Mononuclear cell (primary cell): ENCODE results near the gene UBTF. TPM values are rescaled to one million over a fixed set of nuclear protein-coding genes. Genes with fewer than 3 reads are reported as not detected.

Source experiments
- H3K27me3 ChIP-seq: 2 replicates; pipeline ENCODE4 v1.6.0; 2011; ENCODE audit warnings: low read length, control low read depth; ENCODE audit not compliant: insufficient read depth
- H3K4me1 ChIP-seq: 2 replicates; pipeline ENCODE4 v1.5.1; 2011; ENCODE audit warnings: mild to moderate bottlenecking, low read length, control low read depth; ENCODE audit not compliant: insufficient read depth
- H3K4me3 ChIP-seq: 2 replicates; pipeline ENCODE4 v1.5.1; 2011; ENCODE audit warnings: mild to moderate bottlenecking, low read length, moderate library complexity
- H3K9me3 ChIP-seq: 2 replicates; pipeline ENCODE4 v1.5.1; 2011; ENCODE audit warnings: low read depth, mild to moderate bottlenecking, control low read depth, low read length
- total RNA-seq: library from RNA; depleted of rRNA; stranded (reverse); fragments of >200 nt; gene quantifications from one replicate; pipeline ENCODE4 v1.2.3, GENCODE V29; 2012

The UBTF gene
- total RNA-seq, 1 donor, result 56.4 TPM

DNA sequence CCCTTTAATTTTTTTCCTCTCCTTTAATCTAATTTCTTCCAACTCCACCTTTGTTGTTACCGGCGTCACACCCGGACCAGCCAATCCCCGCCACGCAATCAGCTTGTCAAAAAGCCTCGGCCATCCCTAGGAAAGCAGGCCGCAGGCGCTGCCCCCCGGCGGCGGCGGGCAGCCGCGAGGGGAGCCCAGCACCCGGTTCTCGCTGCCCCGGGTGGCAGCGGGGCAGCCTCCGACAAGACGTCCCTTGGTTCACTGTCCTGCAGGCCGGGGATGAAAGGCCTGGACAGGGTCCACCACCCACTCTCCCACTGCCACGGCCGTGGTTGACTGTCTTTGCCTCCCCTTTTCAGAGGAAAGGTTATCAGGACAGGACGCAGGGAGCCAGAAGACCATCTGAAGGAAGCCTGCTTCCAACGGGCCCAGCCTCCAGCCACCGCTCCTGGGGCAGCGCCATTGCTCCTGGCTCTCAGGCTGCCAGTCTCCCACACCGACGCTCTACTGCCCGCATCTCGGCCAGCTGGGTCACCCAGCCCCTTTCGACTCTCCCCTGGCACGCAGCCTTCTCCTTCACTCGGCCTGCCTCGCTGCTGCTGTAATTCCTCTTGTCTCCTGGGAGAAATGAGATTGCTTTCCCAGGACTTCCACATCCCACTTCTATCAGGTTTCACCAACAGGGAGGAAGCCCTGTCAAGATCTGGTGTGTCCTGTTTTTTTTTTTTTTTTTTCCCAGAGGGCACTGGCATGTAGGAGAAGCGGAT, 2.8 kb upstream of the UBTF start:
- H3K4me1 ChIP-seq, result peaks cover 21% of the 10 kb centered on the region
- peak overlapping the region; percentile 88 for H3K4me3 ChIP-seq
- H3K27me3 ChIP-seq, result no peaks in the 10 kb centered on the region
- H3K9me3 ChIP-seq, result no peaks in the 10 kb centered on the region

DNA sequence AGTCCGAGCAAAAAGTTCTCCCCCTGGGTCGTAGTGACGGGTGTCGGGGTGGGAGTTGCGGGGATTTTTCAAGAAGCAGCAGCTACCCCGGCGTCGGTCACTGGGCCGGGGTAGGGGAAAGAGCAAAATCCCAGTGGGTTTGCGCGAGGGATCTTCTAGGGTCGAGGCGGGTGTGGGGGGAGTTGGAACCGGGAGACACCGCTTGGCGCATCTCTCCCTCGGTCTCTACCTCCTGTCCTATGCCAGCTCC, 2.3 kb upstream of the UBTF start:
- H3K4me1 ChIP-seq, result peaks cover 26% of the 10 kb centered on the region
- peak overlapping the region; percentile 88 for H3K4me3 ChIP-seq
- no peaks in the 10 kb centered on the region for H3K27me3 ChIP-seq
- H3K9me3 ChIP-seq, result no peaks in the 10 kb centered on the region

DNA sequence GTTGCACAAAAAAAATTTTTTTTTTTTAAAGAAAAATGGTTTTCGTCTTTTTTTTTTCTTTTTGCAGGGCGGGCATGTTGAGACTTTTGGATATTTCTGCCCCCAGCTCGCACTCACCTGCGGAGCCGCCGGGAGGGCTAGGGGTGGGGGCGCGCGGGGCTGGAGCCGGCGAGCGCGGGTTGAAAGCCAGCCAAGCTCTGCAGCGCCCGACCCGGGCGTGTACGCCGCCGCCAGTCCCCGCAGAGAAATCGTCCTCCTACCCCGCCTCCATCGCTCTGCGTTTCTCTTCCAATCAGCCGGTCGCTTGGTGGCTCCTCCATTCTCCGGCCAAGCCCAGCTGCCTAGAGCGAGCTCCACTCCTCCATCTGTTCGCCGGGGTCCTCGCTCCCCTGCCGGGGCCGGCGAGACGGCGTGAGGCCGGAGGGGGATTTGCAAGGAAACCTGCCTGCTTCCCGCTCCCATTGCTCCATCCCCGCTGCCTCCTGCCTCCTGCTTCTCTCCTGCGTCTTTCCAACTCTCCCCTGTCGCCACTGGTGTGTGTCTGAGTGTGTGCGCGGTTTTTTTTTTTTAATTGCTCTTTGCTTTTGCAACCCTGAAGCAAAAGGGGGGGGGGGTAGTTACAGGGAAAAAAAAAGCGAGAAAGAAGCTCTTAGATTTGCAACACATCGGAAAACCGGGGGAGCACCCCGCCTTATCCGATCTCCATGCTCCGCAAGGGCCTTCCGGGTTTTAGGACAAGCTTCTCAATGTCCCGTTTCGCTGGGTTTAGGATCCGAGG, 1.8 kb upstream of the UBTF start:
- Histone ChIP-seq H3K27me3 (no peaks in the 10 kb centered on the region), H3K4me1 (peaks cover 31% of the 10 kb centered on the region), H3K4me3 (peak overlapping the region; percentile 88), H3K9me3 (no peaks in the 10 kb centered on the region)

DNA sequence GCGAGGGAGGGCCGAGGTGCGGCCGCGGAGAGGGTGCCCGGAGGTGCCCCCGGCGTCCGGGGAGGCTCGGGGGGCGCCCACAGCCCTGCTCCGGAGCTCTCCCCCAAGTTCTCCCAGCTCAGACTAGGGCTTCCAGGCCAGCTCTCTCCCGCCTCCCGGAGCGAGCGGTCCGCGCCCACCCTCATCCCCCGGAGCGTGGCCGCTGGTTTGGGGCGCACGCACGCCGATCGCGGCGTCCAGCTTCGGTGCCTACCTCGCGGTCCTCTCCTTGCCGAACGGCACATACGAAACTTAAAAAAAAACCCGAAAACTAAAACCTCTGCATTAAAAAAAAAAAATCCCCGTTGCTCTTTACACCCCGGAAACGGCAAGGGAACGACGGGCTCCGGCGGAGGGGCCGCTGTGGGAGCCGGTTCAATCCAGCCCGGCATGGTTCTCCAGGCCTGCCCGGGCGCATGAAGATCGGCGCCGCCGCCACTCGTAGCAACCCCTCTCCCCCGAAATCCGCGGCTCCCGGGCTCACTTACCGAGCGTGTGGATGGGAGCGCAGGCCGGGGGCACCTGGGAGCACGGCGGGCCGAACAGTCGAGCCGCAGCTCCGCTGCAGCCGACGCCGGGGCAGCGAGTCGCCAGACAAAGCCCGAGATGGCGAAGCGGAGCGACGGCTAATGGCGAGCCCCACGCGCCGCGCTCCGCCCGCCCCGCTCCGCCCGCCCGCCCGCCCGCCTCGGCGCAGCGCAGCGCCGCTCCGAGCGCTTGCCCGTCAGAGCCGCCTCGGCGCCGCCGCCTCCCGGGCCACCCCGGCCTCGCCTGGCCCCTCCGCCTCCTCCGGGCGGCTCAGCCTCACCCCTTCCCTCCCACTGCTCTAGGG, 973 bp upstream of the UBTF start:
- Histone ChIP-seq H3K4me3 (peak overlapping the region; percentile 88), H3K9me3 (no peaks in the 10 kb centered on the region), H3K4me1 (peaks cover 39% of the 10 kb centered on the region), H3K27me3 (no peaks in the 10 kb centered on the region)

DNA sequence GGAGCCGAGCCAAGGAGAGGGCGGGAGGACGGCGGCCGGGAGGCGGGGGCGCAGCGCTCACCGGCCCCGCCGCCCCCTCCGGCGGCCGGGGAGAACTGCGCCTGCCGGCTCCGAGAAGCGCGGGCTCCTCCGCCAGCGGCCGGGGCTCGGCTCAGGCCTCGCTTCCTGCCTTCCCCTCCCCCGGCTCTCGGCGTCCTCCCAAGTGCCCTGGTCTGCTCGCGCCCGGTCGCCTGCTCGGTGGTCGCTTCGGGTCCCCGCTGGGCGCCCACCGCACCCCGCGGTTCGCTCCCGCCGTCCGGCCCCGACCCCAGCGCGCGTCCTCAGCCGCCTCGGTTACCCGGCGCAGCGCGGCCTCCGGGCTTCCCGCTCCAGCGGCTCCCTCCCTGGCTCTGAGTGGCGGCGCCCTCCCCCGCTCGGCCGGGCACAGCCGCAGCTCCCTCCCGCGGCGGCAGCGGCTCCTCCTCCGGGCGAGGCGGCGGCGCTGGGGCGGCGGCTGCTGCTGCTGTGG, 313 bp downstream of the UBTF start:
- peaks cover 52% of the 10 kb centered on the region for H3K4me1 ChIP-seq
- no peaks in the 10 kb centered on the region for H3K27me3 ChIP-seq
- H3K4me3 ChIP-seq, result peak overlapping the region; percentile 71
- no peaks in the 10 kb centered on the region for H3K9me3 ChIP-seq

DNA sequence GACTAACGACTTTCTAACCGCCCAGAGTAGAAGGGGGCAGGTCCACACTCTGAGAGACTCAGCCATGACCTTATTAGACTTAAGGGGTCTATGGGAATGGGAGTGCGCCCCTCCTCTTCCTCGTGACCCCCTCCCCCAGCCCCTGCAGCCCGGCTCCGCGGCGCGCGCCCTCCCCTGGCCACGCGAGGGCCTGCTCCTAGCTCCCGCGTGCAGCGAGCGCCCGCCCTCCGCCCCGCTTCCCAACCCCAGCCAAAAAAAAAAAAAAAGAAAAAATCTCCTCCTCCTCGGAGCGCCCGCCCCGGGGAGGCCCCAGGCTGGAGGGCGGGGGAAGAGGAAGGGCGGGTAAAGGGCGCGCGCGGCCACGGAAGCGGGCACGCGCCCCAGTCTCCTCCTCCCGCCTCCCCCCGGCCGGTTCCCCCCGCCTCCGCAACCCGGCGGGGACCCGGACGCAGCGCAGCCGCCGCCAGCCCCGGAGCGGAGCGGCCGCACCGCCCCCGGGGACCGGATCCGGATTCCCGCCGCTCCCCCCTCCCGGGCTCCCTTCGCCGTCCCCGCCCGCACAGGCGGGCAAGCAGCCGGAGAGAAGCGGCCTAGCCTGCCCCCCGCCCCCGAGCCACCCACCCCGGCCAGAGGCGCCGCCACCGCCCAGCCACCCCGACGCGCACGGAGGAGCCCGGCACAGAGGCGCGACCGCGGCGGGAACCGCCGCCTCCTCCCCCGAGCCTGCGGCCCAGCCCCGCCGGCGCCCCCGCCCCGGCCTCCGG, 949 bp downstream of the UBTF start:
- Histone ChIP-seq H3K4me1 (peaks cover 59% of the 10 kb centered on the region), H3K9me3 (no peaks in the 10 kb centered on the region), H3K27me3 (no peaks in the 10 kb centered on the region), H3K4me3 (peak overlapping the region; percentile 71)

DNA sequence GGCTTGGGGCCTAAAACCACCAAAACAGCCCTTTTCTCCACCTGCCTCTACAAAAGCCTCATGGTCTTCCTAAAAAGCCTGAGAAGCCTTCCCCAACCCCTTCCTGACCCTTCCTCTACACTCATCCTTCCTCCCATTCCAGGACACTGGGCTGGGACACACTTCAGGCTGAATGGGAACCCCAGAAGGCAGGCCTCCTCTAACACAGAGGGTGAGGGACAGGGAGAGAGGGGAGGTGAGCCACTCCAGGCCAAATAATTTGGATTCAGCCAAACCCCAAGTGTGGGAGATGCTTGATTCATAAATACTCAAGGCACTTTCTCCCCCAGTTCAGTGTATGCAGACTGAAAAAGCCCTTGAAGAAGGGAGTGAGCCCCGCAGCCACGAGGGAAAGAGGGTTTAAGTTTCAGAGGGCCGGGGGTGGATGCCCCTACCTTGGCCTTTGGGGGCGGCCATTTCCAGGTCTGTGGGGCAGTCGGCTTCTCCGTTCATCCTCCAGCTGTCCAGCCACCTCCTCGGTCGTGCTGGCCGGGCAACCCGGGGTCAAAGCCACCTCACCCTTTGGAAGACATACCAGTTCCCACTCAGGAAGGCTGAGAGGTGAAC, 1.6 kb downstream of the UBTF start:
- peak overlapping the region; percentile 71 for H3K4me3 ChIP-seq
- peaks cover 60% of the 10 kb centered on the region for H3K4me1 ChIP-seq
- no peaks in the 10 kb centered on the region for H3K9me3 ChIP-seq
- H3K27me3 ChIP-seq, result no peaks in the 10 kb centered on the region

DNA sequence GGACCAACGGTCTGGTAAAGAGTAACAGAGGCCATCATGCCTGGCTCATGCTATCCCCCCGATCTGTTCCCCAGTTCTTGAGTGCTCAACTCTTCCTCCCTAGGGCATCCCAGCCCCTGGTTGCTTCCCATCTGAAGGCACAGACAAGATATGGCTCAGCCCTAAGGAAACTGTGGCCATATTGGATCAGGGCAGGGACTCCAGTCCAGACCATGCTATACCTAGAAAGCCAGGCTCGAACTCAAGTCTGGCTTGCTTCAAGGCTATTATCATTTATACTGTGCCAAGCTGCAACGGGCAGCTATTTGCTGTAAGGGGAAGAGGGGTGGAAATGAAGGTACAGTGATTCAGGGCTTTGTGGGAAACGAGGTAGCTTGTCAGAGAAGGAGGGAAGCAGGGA, 2.8 kb downstream of the UBTF start:
- peaks cover 50% of the 10 kb centered on the region for H3K4me1 ChIP-seq
- no peak overlapping the region for H3K4me3 ChIP-seq
- no peaks in the 10 kb centered on the region for H3K27me3 ChIP-seq
- H3K9me3 ChIP-seq, result no peaks in the 10 kb centered on the region

DNA sequence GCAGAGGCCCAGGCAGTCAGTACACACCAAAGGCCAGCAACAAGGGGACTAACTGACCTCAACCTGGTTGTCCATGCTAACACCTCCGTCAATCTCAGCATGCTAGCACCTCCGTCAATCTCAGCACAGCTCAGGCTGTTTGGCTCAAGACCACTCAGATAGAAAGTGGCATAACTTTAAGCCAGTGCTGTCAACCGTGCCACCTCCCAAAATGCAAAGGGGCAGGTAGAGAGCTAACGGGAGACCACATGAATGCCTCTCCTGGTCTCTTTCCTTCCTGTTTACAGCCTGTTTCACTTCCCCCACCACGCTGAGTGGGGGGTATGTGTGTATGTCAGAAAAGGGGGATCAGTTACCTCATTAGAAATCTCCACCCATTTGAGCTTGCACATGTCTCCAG, 3.3 kb downstream of the UBTF start:
- Histone ChIP-seq H3K27me3 (no peaks in the 10 kb centered on the region), H3K9me3 (no peaks in the 10 kb centered on the region), H3K4me3 (no peak overlapping the region), H3K4me1 (peaks cover 50% of the 10 kb centered on the region)

DNA sequence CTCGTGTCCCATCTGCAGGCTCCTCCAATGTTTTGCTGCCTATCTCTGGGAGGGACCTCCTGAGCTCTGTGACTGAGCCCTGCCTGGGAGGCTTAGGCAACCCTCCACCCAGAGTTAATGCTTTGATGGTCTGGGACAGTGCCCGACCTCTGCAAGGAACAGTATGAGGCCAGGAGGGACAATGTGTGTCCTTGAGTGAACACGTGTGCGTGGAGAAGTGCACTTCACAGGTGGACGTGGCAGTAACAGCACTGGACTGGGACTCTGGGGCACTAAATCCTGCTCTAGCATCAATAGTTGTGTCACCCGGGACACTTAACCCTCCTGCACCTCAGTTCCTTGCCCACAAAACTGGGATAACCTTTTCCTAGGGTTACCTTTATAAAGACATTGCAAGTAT, 4.6 kb downstream of the UBTF start:
- H3K9me3 ChIP-seq, result no peaks in the 10 kb centered on the region
- H3K4me1 ChIP-seq, result peaks cover 62% of the 10 kb centered on the region
- H3K4me3 ChIP-seq, result no peak overlapping the region
- H3K27me3 ChIP-seq, result no peaks in the 10 kb centered on the region

DNA sequence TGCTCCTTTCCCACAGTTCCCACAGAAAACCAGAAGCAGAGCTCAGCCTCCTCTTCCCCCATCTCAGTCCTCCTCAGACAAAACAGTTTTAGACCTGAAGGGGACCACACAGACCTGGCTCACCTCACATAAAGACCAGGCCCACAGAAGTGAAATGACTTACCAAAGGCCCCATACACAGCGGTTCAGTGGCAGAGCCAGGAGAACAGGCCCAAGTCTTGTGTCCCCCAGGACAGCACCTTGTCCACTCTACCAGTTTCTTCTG, 5.3 kb downstream of the UBTF start:
- no peaks in the 10 kb centered on the region for H3K9me3 ChIP-seq
- no peaks in the 10 kb centered on the region for H3K27me3 ChIP-seq
- no peak overlapping the region for H3K4me3 ChIP-seq

DNA sequence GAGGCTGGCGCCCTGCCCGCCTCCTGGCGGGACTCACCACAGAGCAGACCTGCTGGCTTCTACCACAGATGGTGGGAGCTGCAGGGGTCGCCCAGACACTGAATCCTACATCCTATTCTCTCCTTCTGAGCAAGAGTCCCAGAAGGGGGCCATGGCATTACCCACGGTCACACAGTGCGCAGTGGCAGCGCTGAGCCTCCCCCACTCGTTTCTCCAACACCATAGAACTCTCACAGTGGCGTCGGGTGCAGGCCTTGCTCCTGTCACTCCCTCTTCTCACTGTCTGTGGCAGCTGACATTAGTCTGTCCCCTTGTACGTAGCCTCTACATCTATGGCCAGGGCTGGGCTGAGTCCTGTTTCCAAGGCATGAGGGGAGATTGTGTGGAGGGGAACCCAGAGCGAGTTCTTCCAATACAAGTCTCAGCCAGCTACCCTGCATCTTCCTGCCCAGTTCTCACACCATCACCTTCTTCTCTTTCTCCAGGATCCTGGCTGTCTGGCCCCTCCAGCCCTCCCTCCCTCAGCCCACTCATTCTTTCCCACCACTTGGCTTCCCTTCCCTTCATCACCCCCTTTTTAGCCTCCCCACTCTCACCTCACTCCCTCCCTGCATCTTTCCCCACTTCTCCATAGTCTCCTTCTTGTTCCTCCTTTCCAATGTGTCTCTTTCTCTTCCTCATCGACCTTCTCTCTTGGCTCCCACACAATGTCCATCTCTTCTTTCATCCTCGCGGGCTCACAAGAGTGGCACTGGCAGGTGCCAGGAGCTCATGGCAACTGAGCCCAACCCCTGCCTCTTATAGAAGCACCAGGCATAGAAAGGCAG, 5.9 kb downstream of the UBTF start:
- Histone ChIP-seq H3K27me3 (no peaks in the 10 kb centered on the region), H3K4me3 (no peak overlapping the region), H3K9me3 (no peaks in the 10 kb centered on the region), H3K4me1 (peaks cover 75% of the 10 kb centered on the region)

More for the DNA sequence above, 5.3 kb downstream of the UBTF start:
- H3K4me1 ChIP-seq, result peaks cover 70% of the 10 kb centered on the region

DNA sequence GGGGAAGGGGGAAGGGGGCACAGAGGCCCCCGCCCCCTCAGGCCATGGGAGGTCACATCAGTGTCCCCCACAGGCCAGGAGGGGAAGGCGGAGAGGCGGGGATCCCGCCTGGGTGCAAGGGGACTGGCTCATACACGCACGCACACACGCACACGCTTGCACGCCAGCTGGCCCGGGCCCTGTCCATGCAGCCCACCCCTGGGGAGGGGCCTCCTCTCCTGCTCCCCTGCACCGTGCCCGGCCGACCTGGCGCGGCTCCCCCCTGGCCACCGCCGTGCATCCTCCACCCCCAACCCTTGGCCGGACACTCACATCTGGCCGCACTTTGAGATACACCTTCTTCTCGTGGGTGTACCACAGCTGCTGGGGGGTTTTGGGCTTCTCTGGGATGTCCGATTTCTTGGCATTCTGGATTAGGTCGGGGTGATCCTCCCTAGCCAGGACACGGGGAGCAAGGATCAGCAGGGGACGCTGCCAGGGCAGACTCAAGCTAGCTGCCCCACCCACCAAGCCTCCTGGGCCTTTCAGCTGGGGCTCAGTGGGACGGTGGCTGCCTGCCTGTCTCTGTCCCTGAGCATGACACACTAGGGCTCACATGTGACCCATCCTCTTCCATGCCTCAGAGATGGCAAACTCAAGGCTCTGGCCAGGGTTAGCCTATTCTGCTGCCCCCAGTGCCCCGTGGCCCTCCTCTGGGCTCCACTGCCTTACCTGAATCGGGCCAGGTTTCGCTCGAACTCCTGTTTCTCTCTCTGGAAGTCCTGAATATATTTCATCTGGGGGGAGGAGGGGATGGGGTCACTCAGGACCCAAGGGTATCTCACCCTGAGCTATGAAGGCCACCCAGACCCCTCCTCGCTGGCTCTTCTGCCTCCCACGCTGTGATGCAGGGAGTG, 6.7 kb downstream of the UBTF start:
- Histone ChIP-seq H3K4me1 (peaks cover 76% of the 10 kb centered on the region), H3K27me3 (no peaks in the 10 kb centered on the region), H3K9me3 (no peaks in the 10 kb centered on the region), H3K4me3 (no peak overlapping the region)
